Transverse colon (tissue), 3 donors: ENCODE results near the gene PDE8A.

Source experiments
- CTCF ChIP-seq, 5 experiments: fragments of 200-600 bp in 3 of 5; fragments of 450-650 bp in 2 of 5; sonication (generic) in 3 of 5; IDR thresholded peaks; 1 replicate in 2 of 5; 2 replicates in 3 of 5; pipeline ENCODE4 v1.5.1; 2016 to 2017; ENCODE audit warnings: antibody characterized with exemption in 5 of 5, inconsistent platforms in 3 of 5, mild to moderate bottlenecking in 2 of 5, moderate library complexity in 1 of 5
- EP300 ChIP-seq: sonication (generic); formaldehyde crosslinking; IDR thresholded peaks from one replicate; pipeline ENCODE4 v1.6.1; 2017; ENCODE audit warnings: antibody characterized with exemption, low read depth
- POLR2A ChIP-seq: fragments of 450-650 bp; IDR thresholded peaks from one replicate; pipeline ENCODE4 v1.6.1; 2016; ENCODE audit warnings: antibody characterized with exemption, mild to moderate bottlenecking, moderate library complexity

- TF ChIP-seq CTCF (IDR thresholded peaks at IDR 0.05) (no peak), EP300 (no peak), POLR2A (no peak)
These were observed 14.3 kb upstream of the PDE8A start for GRCh38 chr15:84967380-84967779.
